Activated CD4-positive, alpha-beta memory T cell treated with anti-CD3 and anti-CD28 coated beads, Interleukin-2, amount 10 ng/mL, durations not matched to agents 7 days and 5 days (primary cell): ENCODE measurements around the gene APOBEC3A. TPM values are rescaled to one million over a fixed set of nuclear protein-coding genes. Genes with fewer than 3 reads are reported as not detected.

ENCODE experiments used
- CTCF ChIA-PET: fragments of 350-600 bp; sonication (Branson Sonifier 250); formaldehyde crosslinking; loops from one replicate; lab custom pipeline; 2021; ENCODE audit warnings: antibody characterized with exemption, inconsistent platforms; lab: Charles Lee
- POLR2A ChIA-PET: fragments of 350-600 bp; sonication (Branson Sonifier 250); formaldehyde crosslinking; loops from one replicate; lab custom pipeline; 2021; ENCODE audit warnings: antibody characterized with exemption; lab: Charles Lee
- DNase-seq: peaks from one replicate; pipeline ENCODE4 v3.0.0-alpha.2; 2020
- H3K27ac Mint-ChIP-seq: one replicate; pipeline ENCODE4 v1.8.0; 2021; ENCODE audit warnings: mild to moderate bottlenecking, mixed read lengths
- H3K27me3 Mint-ChIP-seq: one replicate; pipeline ENCODE4 v1.8.0; 2021; ENCODE audit warnings: mixed read lengths
- H3K36me3 Mint-ChIP-seq: one replicate; pipeline ENCODE4 v1.8.0; 2021; ENCODE audit warnings: low read depth, mixed read lengths
- H3K4me1 Mint-ChIP-seq: one replicate; pipeline ENCODE4 v1.8.0; 2021; ENCODE audit warnings: mixed read lengths
- H3K4me3 Mint-ChIP-seq: one replicate; pipeline ENCODE4 v1.8.0; 2021; ENCODE audit warnings: mild to moderate bottlenecking, mixed read lengths
- H3K9me3 Mint-ChIP-seq: one replicate; pipeline ENCODE4 v1.8.0; 2021; ENCODE audit warnings: mixed read lengths
- total RNA-seq, 2 experiments: library from RNA; stranded (reverse); gene quantifications; one replicate each; pipeline ENCODE4 v1.2.3, GENCODE V29; 2021

The APOBEC3A gene
- total RNA-seq, 2 experiments from 2014 or later = not detected

DNA sequence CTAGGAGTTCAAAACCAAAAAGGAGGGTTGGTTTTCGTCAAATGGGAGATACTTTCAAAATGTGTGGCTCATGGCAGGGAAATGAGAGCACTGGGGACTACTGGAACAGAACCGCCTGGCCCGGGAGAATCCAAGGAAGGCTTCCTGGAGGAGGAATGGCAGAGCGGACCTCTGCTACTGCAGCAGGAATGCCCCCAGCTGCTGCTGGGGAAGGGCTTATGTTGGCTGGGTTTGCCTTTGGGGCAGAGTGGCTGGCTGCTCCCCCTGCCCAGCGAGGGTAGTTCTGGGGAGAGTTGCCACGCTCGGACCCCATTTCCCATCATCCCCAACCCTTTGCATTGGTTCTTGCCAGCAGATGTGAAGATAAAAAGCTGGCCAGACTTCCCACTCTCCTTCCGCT lies 10.6 kb upstream of the APOBEC3A start:
- Mint-ChIP-seq H3K27ac (no peak overlapping the region), H3K4me1 (peaks cover 13% of the 10 kb centered on the region), H3K27me3 (peaks cover 36% of the 10 kb centered on the region), H3K9me3 (no peaks in the 10 kb centered on the region), H3K36me3 (no peaks in the 10 kb centered on the region), H3K4me3 (no peak overlapping the region)
- ChIA-PET POLR2A (no interaction called here), CTCF (no interaction called here)
- no peak for DNase-seq

DNA sequence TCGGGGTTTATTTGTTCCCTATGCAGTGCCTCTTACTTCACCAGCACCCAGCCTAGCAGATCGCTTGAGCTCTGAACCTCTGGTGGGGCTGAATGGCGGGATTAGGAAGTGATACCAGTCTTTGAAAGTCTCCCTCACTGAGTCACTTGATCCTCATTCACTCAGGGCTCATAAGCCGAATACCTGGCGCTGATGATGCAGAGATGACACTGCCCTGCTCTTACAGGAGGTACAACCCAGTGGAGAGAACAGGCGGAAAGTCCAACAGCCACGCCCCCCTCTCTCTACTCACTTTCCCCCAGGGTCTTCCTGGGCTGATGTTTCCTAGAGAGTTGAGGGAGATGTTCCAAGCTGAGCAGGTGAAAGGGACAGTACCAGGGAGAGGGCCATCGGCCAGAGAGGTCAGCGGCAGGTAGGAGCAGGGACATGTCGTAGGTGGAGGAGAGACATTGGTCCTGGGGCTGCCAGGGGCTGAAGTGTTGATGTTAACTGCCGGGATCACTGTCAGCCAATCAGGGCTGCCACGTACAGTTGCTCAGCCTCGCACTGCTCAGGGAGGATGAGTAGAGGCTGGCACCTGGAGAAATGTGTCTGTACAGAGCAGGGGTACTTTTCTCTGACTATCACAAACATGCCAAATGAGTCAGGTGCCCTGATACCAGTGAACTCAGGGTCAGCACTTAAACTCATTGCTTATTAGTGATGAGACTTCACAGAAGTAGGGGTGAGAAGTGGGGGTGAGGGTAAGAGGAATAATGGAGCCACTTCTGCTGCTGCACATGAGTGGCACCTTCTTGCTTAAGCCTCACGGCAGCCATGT lies 9.9 kb upstream of the APOBEC3A start:
- POLR2A ChIA-PET = no interaction called here
- Mint-ChIP-seq H3K27ac (no peak overlapping the region), H3K4me3 (no peak overlapping the region), H3K27me3 (peaks cover 36% of the 10 kb centered on the region), H3K9me3 (no peaks in the 10 kb centered on the region), H3K4me1 (peaks cover 12% of the 10 kb centered on the region), H3K36me3 (no peaks in the 10 kb centered on the region)
- CTCF ChIA-PET = interaction anchor here (0.8 kb wide), 1 partner anchor 77 kb away, joined by 3 read pairs; no protein-coding TSS in a partner anchor
- no peak for DNase-seq

DNA sequence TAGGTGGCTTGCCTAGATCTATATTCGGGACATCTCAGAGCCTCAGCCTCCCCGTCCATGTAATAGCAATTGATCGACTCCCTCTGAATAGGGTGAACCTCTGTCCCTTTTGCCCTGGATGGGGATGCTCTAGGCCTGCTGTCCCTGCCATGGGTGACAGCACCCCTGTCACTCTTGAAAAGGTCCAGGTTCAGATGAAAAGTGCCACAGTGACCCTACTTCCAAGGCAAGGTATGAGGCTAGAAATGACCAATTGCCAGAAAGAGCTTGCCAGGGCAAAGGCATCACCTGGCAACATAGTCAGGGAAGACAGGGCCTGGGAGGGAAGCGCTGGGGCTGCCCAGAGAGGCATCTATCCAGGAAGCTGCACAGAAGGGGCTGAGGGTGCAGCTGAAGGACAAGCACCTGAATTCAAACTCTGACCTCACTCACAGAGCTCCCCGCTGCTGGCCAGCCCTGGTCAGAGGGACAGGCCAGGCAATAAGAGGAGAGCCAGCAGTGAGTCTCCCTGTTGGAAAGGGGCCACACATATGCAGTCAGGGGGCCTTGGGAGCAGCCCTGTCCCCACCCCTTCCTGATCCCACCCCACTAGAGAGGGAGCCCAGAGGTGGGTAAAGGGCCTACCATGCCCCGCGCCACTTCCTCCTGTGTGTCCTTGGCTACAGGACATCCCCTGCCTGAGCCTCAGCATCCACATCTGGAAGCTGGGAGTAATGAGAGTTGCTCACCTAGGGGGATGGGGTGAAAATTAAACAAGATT lies 9.0 kb upstream of the APOBEC3A start:
- Mint-ChIP-seq H3K36me3 (no peaks in the 10 kb centered on the region), H3K27me3 (peaks cover 32% of the 10 kb centered on the region), H3K4me1 (peaks cover 16% of the 10 kb centered on the region), H3K27ac (no peak overlapping the region), H3K4me3 (no peak overlapping the region), H3K9me3 (no peaks in the 10 kb centered on the region)
- CTCF ChIA-PET = interaction anchor here (0.8 kb wide), 1 partner anchor 78 kb away, joined by 3 read pairs; no protein-coding TSS in a partner anchor
- POLR2A ChIA-PET = no interaction called here
- DNase-seq = no peak

DNA sequence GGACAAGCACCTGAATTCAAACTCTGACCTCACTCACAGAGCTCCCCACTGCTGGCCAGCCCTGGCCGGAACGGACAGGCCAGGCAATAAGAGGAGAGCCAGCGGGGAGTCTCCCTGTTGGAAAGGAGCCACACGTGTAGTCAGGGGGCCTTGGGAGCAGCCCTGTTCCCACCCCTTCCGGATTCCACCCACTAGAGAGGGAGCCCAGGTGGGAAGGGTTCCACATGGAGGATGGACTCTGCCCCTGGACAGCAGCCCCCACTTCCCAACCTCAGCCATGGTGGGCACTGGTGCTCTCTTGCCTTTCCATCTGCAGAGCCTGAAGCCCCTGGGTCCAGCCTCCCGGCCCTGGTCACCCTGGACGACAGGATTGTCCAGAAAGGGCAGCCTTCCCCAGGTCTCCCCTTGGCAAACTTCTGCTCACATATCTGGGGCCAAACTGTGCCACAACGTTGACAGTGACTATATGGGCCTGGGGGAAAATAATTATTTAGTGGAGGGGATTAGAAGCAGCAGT lies 7.5 kb upstream of the APOBEC3A start:
- POLR2A ChIA-PET = no interaction called here
- DNase-seq = no peak
- no peak overlapping the region for H3K27ac Mint-ChIP-seq
- no peaks in the 10 kb centered on the region for H3K9me3 Mint-ChIP-seq
- no peak overlapping the region for H3K4me3 Mint-ChIP-seq
- CTCF ChIA-PET = no interaction called here
- peaks cover 27% of the 10 kb centered on the region for H3K4me1 Mint-ChIP-seq
- H3K36me3 Mint-ChIP-seq = no peaks in the 10 kb centered on the region
- peaks cover 27% of the 10 kb centered on the region for H3K27me3 Mint-ChIP-seq

DNA sequence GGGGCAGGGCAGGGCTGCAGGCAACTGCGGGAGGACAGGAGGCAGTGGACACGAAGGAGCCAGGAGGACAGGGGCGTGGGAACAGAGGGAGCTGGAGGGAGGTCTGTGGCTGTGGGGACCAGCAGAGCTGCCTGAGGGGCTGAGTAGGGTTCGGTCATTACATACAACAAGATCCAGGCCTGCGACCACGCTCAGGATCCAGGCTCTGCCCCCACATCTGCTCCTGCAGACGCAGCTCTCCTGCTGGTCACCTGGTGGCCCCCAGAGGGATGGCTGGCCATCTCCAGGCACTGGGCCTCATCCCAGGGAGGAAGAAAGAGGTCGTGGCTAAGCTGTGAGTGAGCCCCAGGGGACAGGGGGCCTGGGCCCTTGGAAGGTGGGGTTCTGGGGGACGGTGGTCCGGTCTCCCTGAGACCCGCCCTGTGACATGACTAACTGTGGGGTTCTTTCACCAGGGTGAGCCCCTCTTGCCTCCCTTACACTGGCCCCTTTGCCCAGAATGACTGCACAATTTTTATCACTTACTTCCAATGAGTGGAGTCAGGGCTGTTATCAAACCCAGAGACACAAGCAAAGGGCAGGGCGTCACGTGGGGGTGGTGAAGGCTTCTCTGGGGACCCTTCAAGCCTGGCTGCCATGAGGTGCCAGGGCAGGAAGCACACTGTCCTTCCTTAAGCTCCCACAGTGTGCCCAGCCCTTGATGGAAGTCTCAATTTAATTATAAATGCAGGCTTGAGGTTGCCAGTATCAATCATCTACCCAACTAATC lies 6.7 kb upstream of the APOBEC3A start:
- no peaks in the 10 kb centered on the region for H3K36me3 Mint-ChIP-seq
- no peak overlapping the region for H3K4me3 Mint-ChIP-seq
- no peaks in the 10 kb centered on the region for H3K9me3 Mint-ChIP-seq
- no peak overlapping the region for H3K27ac Mint-ChIP-seq
- no peak for DNase-seq
- ChIA-PET POLR2A (interaction anchor here (1.7 kb wide), 1 partner anchor 9 kb away, joined by 5 read pairs; no protein-coding TSS in a partner anchor), CTCF (interaction anchor here (1.1 to 2.5 kb wide), 2 partner anchors 52 to 81 kb away, joined by 10 to 11 read pairs; no protein-coding TSS in a partner anchor)
- H3K27me3 Mint-ChIP-seq = peaks cover 21% of the 10 kb centered on the region
- H3K4me1 Mint-ChIP-seq = peaks cover 33% of the 10 kb centered on the region

DNA sequence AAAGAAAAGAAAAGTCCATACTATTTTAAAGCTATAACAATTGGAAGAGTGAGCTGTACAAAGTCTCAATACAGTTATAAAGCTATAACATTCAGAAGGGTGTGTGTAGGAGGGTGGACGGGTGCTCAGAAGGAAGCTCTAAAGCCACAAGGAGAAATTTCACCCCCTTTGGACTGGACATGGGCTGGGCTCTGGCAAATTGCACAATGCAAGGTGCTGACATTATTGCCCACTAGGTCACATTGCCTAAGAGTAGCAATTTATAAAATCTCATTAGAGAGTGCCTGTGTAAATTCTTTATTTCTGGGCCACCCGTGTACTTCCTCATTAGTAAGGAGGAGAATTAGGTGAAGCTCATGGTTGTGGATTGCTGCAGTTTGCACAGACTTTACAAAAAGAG lies 5.7 kb upstream of the APOBEC3A start:
- Mint-ChIP-seq H3K36me3 (no peaks in the 10 kb centered on the region), H3K9me3 (no peaks in the 10 kb centered on the region), H3K4me1 (peaks cover 37% of the 10 kb centered on the region), H3K27me3 (peaks cover 12% of the 10 kb centered on the region), H3K4me3 (no peak overlapping the region), H3K27ac (peak overlapping the region; percentile 21)
- no peak for DNase-seq
- ChIA-PET POLR2A (interaction anchor here (1.7 kb wide), 1 partner anchor 10 kb away, joined by 5 read pairs; no protein-coding TSS in a partner anchor), CTCF (interaction anchor here (1.1 to 2.5 kb wide), 3 partner anchors 22 to 82 kb away, joined by 4 to 11 read pairs (median 10); no protein-coding TSS in a partner anchor)

DNA sequence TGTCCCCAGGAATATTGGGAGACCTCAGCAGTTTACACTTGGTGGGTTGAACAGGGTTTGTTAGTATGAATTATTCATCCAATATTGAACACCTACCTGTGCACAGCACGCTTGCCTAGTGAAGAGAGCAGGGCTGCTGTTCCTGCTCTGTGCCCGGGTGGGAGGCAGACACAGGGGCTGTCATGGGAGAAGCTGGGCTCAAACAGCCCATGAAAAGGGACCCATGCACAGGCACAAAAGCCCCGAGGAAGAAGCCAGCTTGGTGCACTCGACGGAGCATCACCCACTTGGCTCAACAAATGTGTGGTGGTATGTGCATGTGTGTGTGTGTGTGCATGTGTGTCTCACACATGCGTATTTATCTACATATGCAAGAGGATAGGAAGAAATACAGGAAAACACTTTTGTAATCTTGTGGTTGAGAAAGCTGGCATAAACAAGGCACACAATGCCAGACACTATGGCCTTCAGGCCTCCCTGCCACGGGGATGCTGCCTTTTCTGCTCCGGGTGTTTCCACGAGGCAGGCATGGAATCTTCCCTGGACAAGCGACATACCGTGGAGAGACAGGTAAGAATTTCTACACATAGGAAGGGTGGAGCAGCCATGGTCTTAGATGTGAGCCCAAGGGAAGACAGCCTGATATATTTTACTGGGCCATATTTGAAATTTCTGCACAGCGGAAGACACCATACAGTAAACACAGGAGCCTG lies 5.0 kb upstream of the APOBEC3A start:
- ChIA-PET CTCF (interaction anchor here (1.1 to 2.5 kb wide), 3 partner anchors 21 to 83 kb away, joined by 4 to 11 read pairs (median 10); no protein-coding TSS in a partner anchor), POLR2A (interaction anchor here (0.9 to 1.9 kb wide), 2 partner anchors 79 to 366 kb away, joined by 3 to 12 read pairs; partner anchors contain the start of gene CBX6)
- Mint-ChIP-seq H3K27ac (peak overlapping the region; percentile 59), H3K9me3 (no peaks in the 10 kb centered on the region), H3K4me1 (peaks cover 43% of the 10 kb centered on the region), H3K27me3 (peaks cover 8% of the 10 kb centered on the region), H3K4me3 (no peak overlapping the region), H3K36me3 (no peaks in the 10 kb centered on the region)
- no peak for DNase-seq

DNA sequence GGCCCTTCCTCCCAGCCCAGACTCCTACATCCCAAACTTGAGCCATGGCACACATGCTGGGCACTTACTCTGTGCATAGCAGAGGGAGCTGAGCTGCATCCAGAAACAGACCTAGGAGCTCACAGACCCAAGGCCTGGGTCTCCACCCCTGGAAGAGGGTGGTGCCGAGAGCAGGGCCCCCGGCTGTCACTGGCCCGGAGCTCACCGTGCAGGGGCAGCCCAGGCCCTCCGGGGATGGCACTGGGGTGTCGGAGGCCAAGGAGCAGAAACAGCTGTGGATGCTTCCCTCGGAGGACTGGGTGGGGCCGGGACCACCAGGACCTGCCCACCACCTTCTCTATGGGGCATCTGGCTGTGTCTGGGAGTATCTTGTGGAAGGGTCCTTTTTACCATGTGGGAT lies 4.3 kb upstream of the APOBEC3A start:
- Mint-ChIP-seq H3K9me3 (no peaks in the 10 kb centered on the region), H3K27me3 (peaks cover 1% of the 10 kb centered on the region), H3K4me1 (peaks cover 46% of the 10 kb centered on the region), H3K27ac (peak overlapping the region; percentile 82), H3K36me3 (no peaks in the 10 kb centered on the region), H3K4me3 (no peak overlapping the region)
- CTCF ChIA-PET = interaction anchor here (1.5 to 2.5 kb wide), 2 partner anchors 20 to 83 kb away, joined by 4 to 11 read pairs; no protein-coding TSS in a partner anchor
- POLR2A ChIA-PET = interaction anchor here (0.9 to 1.9 kb wide), 3 partner anchors 13 to 366 kb away, joined by 3 to 12 read pairs (median 5); partner anchors contain the start of gene CBX6
- no peak for DNase-seq

DNA sequence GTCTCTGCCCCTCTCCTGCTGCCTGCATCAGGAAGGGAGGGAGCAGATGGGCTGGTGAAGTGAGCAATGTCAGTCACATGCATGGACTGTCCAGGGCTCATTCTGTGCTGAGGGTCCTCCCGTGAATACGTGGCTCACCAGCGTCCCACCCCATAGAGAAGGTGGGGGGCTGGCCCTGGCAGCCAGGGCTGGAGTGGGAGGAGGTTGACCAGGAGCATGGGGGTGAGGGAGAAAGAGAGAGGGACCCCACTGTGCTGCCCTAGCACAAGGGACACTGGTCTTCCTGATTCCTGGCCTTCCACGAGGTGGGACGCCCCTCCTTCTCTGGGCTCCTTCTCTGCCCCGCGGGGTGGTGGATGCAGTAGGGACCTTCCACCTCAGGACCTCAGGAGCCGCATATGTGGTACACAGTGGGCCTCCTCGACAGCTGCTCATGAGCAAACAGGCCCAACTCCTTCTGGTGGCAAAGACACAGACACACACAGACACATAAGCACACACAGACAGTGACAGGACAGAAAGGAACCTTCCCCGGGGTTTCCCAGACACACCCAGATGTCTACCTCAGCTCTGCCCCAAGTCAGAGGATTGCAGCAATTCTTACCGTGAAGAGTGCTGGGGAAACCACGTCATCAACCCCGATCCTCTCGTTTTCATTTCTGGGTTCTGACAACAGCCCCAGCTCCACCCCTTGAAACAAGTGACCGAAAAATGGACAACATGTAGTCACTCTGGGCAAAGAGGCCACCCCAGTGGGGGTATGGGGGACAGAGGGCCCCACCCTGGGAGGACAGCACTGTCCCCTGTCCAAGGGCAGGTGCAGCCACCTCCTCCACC lies 3.6 kb upstream of the APOBEC3A start:
- Mint-ChIP-seq H3K9me3 (no peaks in the 10 kb centered on the region), H3K4me3 (peak overlapping the region; percentile 52), H3K27me3 (peaks cover 2% of the 10 kb centered on the region), H3K27ac (peak overlapping the region; percentile 82), H3K4me1 (peaks cover 48% of the 10 kb centered on the region), H3K36me3 (no peaks in the 10 kb centered on the region)
- ChIA-PET POLR2A (interaction anchor here (0.9 to 1.9 kb wide), 7 partner anchors 11 to 365 kb away, joined by 3 to 12 read pairs (median 4); partner anchors contain the start of genes CBX6 and RPL3), CTCF (interaction anchor here (1.1 to 2.5 kb wide), 5 partner anchors 19 to 84 kb away, joined by 4 to 11 read pairs (median 5); no protein-coding TSS in a partner anchor)
- peak; percentile 86 for DNase-seq

DNA sequence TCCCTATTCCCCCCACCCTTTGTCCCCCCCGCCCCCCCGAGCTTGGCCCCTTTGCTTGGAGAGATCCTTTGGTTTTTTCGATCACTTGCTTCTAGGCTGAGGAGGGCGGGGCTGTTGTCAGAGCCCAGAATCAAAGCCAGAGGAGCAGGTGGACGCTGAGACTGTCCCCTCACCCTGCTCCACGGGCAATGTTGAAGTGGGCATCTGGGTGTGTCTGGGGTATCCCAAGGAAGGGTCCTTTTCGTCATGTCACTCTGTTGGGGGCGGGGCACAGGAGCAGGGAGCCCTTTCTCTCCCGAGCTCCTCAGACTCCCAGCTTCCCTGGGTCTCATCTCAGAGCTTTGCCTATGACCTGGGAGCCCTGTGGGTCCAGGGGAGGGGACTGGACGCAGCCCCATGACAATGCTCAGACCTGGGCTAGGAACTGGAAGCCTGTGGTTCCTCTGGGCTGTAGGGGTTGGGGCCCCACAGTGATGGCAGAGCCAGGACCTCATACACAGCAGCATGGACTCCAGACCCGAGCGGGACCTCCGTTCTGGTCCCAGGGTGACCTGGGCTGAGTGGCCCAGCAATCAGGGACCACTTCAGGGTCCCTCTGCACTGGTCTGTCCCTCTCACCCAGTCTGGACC lies 2.9 kb upstream of the APOBEC3A start:
- H3K27me3 Mint-ChIP-seq = peaks cover 4% of the 10 kb centered on the region
- H3K4me3 Mint-ChIP-seq = no peak overlapping the region
- no peaks in the 10 kb centered on the region for H3K9me3 Mint-ChIP-seq
- peak overlapping the region; percentile 82 for H3K27ac Mint-ChIP-seq
- no peaks in the 10 kb centered on the region for H3K36me3 Mint-ChIP-seq
- no peak for DNase-seq
- peaks cover 55% of the 10 kb centered on the region for H3K4me1 Mint-ChIP-seq
- POLR2A ChIA-PET = interaction anchor here (1.0 to 1.9 kb wide), 6 partner anchors 12 to 364 kb away, joined by 3 to 12 read pairs (median 4); partner anchors contain the start of genes CBX6 and RPL3
- CTCF ChIA-PET = interaction anchor here (1.1 to 2.0 kb wide), 4 partner anchors 19 to 84 kb away, joined by 4 to 6 read pairs (median 4); no protein-coding TSS in a partner anchor
